HEK293 (cell line): ENCODE results near the gene ZNF514.
A peak's percentile ranks its signal among the peaks of the same experiment; 100 is the strongest.

Experiments
- BCL11A ChIP-seq: fragments of 450-650 bp; formaldehyde crosslinking; IDR thresholded peaks from 2 replicates; pipeline ENCODE4 v1.5.1; 2016; ENCODE audit warnings: low read depth, missing biosample characterization, missing genetic modification characterization
- MZF1 ChIP-seq: fragments of 450-650 bp; formaldehyde crosslinking; IDR thresholded peaks from 2 replicates; pipeline ENCODE4 v1.5.1; 2017; ENCODE audit warnings: missing biosample characterization, missing genetic modification characterization, borderline replicate concordance
- PATZ1 ChIP-seq: fragments of 450-650 bp; formaldehyde crosslinking; IDR thresholded peaks from 2 replicates; pipeline ENCODE4 v1.5.1; 2016; ENCODE audit warnings: missing biosample characterization, missing genetic modification characterization
- SCRT1 ChIP-seq: fragments of 450-650 bp; formaldehyde crosslinking; IDR thresholded peaks from 2 replicates; pipeline ENCODE4 v1.5.1; 2016; ENCODE audit warnings: missing biosample characterization, missing genetic modification characterization, borderline replicate concordance
- SCRT2 ChIP-seq: fragments of 450-650 bp; formaldehyde crosslinking; IDR thresholded peaks from 2 replicates; pipeline ENCODE4 v1.5.1; 2016; ENCODE audit warnings: missing biosample characterization, missing genetic modification characterization
- SP7 ChIP-seq: fragments of 450-650 bp; formaldehyde crosslinking; IDR thresholded peaks from 2 replicates; pipeline ENCODE4 v1.5.1; 2016; ENCODE audit warnings: missing biosample characterization, missing genetic modification characterization
- WT1 ChIP-seq: fragments of 450-650 bp; formaldehyde crosslinking; IDR thresholded peaks from 2 replicates; pipeline ENCODE4 v1.5.1; 2016; ENCODE audit warnings: missing biosample characterization, missing genetic modification characterization
- YY2 ChIP-seq: fragments of 450-650 bp; formaldehyde crosslinking; IDR thresholded peaks from 2 replicates; pipeline ENCODE4 v1.5.1; 2016; ENCODE audit warnings: missing biosample characterization, missing genetic modification characterization
- ZBTB11 ChIP-seq: fragments of 450-650 bp; formaldehyde crosslinking; conservative IDR thresholded peaks from 2 replicates; pipeline ENCODE4 v1.5.1; 2016; ENCODE audit warnings: low read depth, missing biosample characterization, missing genetic modification characterization
- ZBTB17 ChIP-seq: fragments of 450-650 bp; formaldehyde crosslinking; IDR thresholded peaks from 2 replicates; pipeline ENCODE4 v1.5.1; 2016; ENCODE audit warnings: missing biosample characterization, missing genetic modification characterization
- ZNF121 ChIP-seq: fragments of 450-650 bp; formaldehyde crosslinking; IDR thresholded peaks from 2 replicates; pipeline ENCODE4 v1.5.1; 2016; ENCODE audit warnings: missing biosample characterization, missing genetic modification characterization
- ZNF138 ChIP-seq: fragments of 450-650 bp; formaldehyde crosslinking; IDR thresholded peaks from 2 replicates; pipeline ENCODE4 v1.5.1; 2016; ENCODE audit warnings: missing biosample characterization, missing genetic modification characterization, borderline replicate concordance
- ZNF266 ChIP-seq: fragments of 450-650 bp; formaldehyde crosslinking; IDR thresholded peaks from 2 replicates; pipeline ENCODE4 v1.5.1; 2016; ENCODE audit warnings: missing biosample characterization, missing genetic modification characterization, low read depth
- ZNF449 ChIP-seq: fragments of 450-650 bp; formaldehyde crosslinking; IDR thresholded peaks from 2 replicates; pipeline ENCODE4 v1.5.1; 2017; ENCODE audit warnings: missing biosample characterization, mild to moderate bottlenecking, missing genetic modification characterization, moderate library complexity
- ZNF610 ChIP-seq: fragments of 450-650 bp; formaldehyde crosslinking; IDR thresholded peaks from 2 replicates; pipeline ENCODE4 v1.5.1; 2016; ENCODE audit warnings: missing biosample characterization, missing genetic modification characterization, borderline replicate concordance
- ZNF830 ChIP-seq: fragments of 450-650 bp; IDR thresholded peaks from 2 replicates; pipeline ENCODE4 v1.5.0; 2018; ENCODE audit warnings: missing biosample characterization, missing genetic modification characterization, low read depth, mild to moderate bottlenecking, moderate library complexity
- ZXDB ChIP-seq: fragments of 450-650 bp; formaldehyde crosslinking; IDR thresholded peaks from 2 replicates; pipeline ENCODE4 v1.5.1; 2016; ENCODE audit warnings: missing biosample characterization, missing genetic modification characterization
- TF ChIP-seq, protein P1 (sequence below): fragments of 450-650 bp; formaldehyde crosslinking; IDR thresholded peaks from 2 replicates; pipeline ENCODE4 v1.5.1; 2016; ENCODE audit warnings: missing biosample characterization, missing genetic modification characterization

The ZNF514 gene

GRCh38 chr2:95207111-95207961, 47.7 kb upstream of the ZNF514 start, which contains the start of gene ZNF892 (continued):
- TF ChIP-seq BCL11A (tag by site-specific recombination) (peak; percentile 34; the same call in 1 of the 2 replicates), MZF1 (tag by site-specific recombination) (no peak), ZBTB17 (tag by site-specific recombination) (peak; percentile 89), WT1 (tag by site-specific recombination) (0 out of 2 replicates have a peak, but pooled peaks have one; percentile 30), SCRT2 (peak; percentile 53; the same call in 1 of the 2 replicates), SP7 (tag by site-specific recombination) (peak; percentile 70), SCRT1 (no peak), PATZ1 (tag by site-specific recombination) (peak; percentile 60; the same call in 1 of the 2 replicates), ZNF121 (tag by site-specific recombination) (peak; percentile 53; the same call in 1 of the 2 replicates), ZXDB (tag by site-specific recombination) (peak; percentile 72; the same call in 1 of the 2 replicates), ZNF610 (tag by site-specific recombination) (peak; percentile 71; the same call in 1 of the 2 replicates), ZNF449 (tag by site-specific recombination) (peak; percentile 81), ZBTB11 (tag by site-specific recombination) (peak; percentile 84), YY2 (tag by site-specific recombination) (0 out of 2 replicates have a peak, but pooled peaks have one; percentile 14), ZNF266 (no peak), ZNF830 (tag by site-specific recombination) (no peak), ZNF138 (tag by site-specific recombination) (no peak)
- TF ChIP-seq, protein P1, sequence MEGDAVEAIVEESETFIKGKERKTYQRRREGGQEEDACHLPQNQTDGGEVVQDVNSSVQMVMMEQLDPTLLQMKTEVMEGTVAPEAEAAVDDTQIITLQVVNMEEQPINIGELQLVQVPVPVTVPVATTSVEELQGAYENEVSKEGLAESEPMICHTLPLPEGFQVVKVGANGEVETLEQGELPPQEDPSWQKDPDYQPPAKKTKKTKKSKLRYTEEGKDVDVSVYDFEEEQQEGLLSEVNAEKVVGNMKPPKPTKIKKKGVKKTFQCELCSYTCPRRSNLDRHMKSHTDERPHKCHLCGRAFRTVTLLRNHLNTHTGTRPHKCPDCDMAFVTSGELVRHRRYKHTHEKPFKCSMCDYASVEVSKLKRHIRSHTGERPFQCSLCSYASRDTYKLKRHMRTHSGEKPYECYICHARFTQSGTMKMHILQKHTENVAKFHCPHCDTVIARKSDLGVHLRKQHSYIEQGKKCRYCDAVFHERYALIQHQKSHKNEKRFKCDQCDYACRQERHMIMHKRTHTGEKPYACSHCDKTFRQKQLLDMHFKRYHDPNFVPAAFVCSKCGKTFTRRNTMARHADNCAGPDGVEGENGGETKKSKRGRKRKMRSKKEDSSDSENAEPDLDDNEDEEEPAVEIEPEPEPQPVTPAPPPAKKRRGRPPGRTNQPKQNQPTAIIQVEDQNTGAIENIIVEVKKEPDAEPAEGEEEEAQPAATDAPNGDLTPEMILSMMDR (tag by site-specific recombination): peak; percentile 94
